AG09309 (cell line): Measurements from ENCODE around the gene ERBB2.
"Not testable (repeated sequence)": the region's sequence is repeated elsewhere in the genome, so short reads cannot be mapped to it uniquely, and the experiment has no call there.

ENCODE experiments used
- DNase-seq: peaks from one replicate; pipeline ENCODE4 v3.0.0-alpha.2; 2010; ENCODE audit warnings: low read depth
- H3K4me3 ChIP-seq: 2 replicates; pipeline ENCODE4 v1.5.1; 2011; ENCODE audit warnings: mild to moderate bottlenecking, low read depth, low read length, moderate library complexity; ENCODE audit not compliant: control insufficient read depth
- CTCF ChIP-seq: IDR thresholded peaks from 2 replicates; pipeline ENCODE4 v1.5.1; 2011; ENCODE audit warnings: mild to moderate bottlenecking, low read depth, low read length, inconsistent platforms; ENCODE audit not compliant: insufficient read depth, control insufficient read depth; ENCODE audit errors: missing control alignments

The ERBB2 gene

DNA sequence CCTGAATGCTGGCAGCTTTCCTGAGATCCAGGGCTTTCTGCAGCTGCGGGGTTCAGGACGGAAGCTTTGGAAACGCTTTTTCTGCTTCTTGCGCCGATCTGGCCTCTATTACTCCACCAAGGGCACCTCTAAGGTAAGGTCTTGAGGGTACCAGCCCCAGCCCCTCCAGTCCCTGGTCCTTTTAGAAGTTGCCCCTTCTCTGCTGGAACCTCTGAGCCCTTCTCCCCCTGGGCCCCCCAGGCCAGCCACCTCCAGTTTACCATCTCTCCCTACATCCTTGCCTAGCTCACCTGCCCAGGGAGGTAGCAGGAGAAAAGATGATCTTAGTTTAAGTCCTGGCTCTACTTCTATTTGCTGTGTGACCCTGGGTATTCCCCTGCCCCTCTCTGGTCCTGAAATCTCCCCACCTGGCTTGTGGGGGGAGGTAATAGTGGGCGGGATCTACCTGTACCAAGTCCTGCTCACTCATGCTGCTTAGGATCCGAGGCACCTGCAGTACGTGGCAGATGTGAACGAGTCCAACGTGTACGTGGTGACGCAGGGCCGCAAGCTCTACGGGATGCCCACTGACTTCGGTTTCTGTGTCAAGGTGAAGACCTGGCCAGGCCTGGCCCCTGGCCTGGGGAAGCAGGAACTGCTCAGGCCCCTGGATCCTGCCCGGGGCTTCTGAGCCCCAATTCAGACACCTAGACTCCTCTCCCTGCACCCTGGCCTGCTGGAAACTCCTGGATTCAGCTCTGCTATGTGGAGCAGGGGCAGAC is 44.4 kb downstream of the ERBB2 start:
- DNase-seq, result no peak
- H3K4me3 ChIP-seq, result no peak overlapping the region
- no peak for TF ChIP-seq CTCF

DNA sequence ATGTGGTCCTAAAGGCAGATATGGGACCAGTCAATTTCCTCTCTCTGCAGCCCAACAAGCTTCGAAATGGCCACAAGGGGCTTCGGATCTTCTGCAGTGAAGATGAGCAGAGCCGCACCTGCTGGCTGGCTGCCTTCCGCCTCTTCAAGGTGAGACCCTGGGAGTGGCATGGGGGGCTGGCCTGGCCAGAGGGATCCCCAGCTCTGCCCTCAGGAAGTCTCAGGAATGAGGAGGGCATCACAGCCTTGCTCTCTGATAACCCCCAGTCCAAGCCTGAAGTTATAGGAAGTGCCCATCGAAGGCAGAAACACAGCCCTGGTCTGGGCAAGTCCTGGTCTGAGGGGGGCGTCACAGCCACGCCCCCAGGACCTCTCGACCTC is 45.0 kb downstream of the ERBB2 start:
- TF ChIP-seq CTCF, result no peak
- DNase-seq, result no peak
- no peak overlapping the region for H3K4me3 ChIP-seq

- DNase-seq, result no peak
- no peak for TF ChIP-seq CTCF
- no peak overlapping the region for H3K4me3 ChIP-seq
These were observed 45.7 kb downstream of the ERBB2 start for GRCh38 chr17:39745335-39746144.

GRCh38 chr17:39746145-39746461 is 46.2 kb downstream of the ERBB2 start:
- DNase-seq, result no peak
- TF ChIP-seq CTCF, result no peak
- no peak overlapping the region for H3K4me3 ChIP-seq

DNA sequence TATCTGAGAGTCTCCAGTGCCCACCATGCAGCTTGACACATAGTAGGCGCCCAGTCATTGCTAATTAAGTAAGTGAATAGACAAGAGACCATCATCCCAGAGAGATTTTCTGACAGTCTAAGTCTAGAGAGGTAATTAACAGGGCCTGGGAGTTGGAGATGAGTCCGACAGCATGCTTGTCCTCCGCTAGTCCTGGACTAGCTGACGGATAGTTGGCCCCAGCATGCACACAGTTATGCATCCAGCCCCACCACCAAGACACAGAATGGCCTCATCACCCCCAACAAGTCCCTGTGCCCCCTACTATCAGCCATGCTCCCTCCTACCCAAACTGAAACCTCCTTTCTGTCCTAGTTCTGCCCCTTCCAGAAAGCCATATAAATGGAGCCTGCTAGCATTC is 47.9 kb downstream of the ERBB2 start:
- no peak for DNase-seq
- TF ChIP-seq CTCF, result no peak
- no peak overlapping the region for H3K4me3 ChIP-seq

- H3K4me3 ChIP-seq, DNase-seq: not testable (repeated sequence)
These were observed 48.7 kb downstream of the ERBB2 start for GRCh38 chr17:39748444-39749034.
